GM18907 (cell line): ENCODE results near the gene SLC66A3.

Experiments used
- ATAC-seq: cut with Tn5 transposase; IDR thresholded peaks from one replicate; pipeline ENCODE4 v1.9.1; 2021; ENCODE audit warnings: mild to moderate bottlenecking, moderate library complexity; ENCODE audit not compliant: unreplicated experiment

Gene SLC66A3

DNA sequence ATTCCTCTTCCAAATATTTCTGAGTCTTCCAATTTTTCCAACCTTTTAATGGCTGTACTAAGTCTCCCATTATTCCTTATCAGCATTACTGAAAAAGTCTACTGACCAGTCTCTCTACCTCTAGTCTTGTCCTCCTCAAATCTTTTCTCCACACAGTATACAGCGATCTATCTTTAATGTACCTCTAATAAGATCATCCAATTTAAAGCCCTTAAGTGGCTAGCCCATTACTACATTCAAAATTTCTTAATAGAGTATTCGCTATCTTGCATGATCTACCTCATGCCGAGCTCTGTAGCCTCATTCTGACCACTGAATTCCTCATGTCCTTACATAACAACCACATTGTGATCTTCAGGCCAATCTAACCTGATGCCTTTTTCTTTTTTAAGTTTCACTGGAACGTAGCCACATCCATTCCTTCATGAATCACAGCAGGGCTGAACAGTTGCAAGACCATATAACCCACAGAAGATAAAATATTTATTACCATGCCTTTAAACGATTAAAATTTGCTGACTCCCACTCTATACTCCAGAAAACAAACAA is 57.9 kb downstream of the SLC66A3 start:
- ATAC-seq: no peak

GRCh38 chr2:11213975-11214374 is 58.7 kb downstream of the SLC66A3 start:
- ATAC-seq: no peak

- no peak for ATAC-seq
Observed at GRCh38 chr2:11214770-11215169, 59.5 kb downstream of the SLC66A3 start.

- no peak for ATAC-seq
Observed at GRCh38 chr2:11215407-11215806, 60.1 kb downstream of the SLC66A3 start.

DNA sequence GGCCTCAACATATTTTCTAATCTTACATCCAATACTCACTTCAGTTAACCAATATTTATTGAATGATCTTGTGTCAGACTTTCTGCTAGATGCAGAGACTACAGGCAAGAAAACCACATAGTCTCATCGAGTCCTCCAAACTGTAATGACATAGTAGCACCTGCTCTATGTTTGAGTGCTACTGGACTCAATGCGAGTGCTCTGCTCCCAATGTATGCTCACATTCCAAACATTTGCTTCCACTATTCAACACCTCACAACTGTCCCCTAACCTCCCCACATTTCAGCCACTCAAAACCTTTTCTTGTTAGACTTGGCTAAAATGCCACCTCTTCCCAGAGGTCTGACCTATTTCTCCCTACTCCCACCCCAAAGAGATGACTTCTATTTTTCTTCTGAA is 65.2 kb downstream of the SLC66A3 start:
- ATAC-seq: no peak

DNA sequence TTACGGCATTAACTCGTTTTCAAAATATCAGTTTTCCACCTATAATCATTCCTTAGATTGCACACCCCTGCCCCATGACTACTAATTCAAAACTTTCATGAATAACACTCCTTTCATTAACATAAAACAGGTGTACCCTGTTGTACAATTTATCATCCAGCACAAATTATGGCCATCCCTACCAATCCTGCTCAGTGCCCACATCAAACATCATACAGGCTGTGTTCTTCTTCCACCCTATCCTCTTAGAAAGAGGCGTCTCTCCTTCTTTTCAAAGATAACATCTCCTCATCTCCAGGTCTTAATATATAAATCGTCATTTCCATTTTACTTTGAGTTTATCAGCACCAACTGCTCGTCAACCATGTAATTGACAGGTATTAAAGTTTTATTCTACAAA is 67.6 kb downstream of the SLC66A3 start:
- ATAC-seq: no peak

- no peak for ATAC-seq
Observed at GRCh38 chr2:11224887-11225286, 69.6 kb downstream of the SLC66A3 start.

GRCh38 chr2:11227595-11227994 is 72.3 kb downstream of the SLC66A3 start:
- no peak for ATAC-seq
